HG02623 (cell line): ENCODE results near the gene RBM19.

ENCODE experiments used
- ATAC-seq: cut with Tn5 transposase; IDR thresholded peaks from one replicate; pipeline ENCODE4 v1.9.1; 2021; ENCODE audit warnings: moderate library complexity; ENCODE audit not compliant: unreplicated experiment

The RBM19 gene

GRCh38 chr12:113932381-113933196 is 33.5 kb downstream of the RBM19 start:
- ATAC-seq: no peak

GRCh38 chr12:113931517-113931916 is 34.6 kb downstream of the RBM19 start:
- no peak for ATAC-seq

- no peak for ATAC-seq
These were observed 35.9 kb downstream of the RBM19 start for GRCh38 chr12:113930249-113930648.

GRCh38 chr12:113929312-113929989 is 36.7 kb downstream of the RBM19 start:
- no peak for ATAC-seq

- ATAC-seq: no peak
These were observed 39.3 kb downstream of the RBM19 start for GRCh38 chr12:113926788-113927187.

- ATAC-seq: no peak
These were observed 41.8 kb downstream of the RBM19 start for GRCh38 chr12:113924341-113924740.

- no peak for ATAC-seq
These were observed 42.9 kb downstream of the RBM19 start for GRCh38 chr12:113923251-113923650.

- ATAC-seq: no peak
These were observed 44.7 kb downstream of the RBM19 start for GRCh38 chr12:113921430-113921829.

GRCh38 chr12:113919791-113920190 is 46.3 kb downstream of the RBM19 start:
- no peak for ATAC-seq

- no peak for ATAC-seq
These were observed 47.8 kb downstream of the RBM19 start for GRCh38 chr12:113918306-113918705.

GRCh38 chr12:113917393-113917792 is 48.7 kb downstream of the RBM19 start:
- ATAC-seq: no peak

- no peak for ATAC-seq
These were observed 51.3 kb downstream of the RBM19 start for GRCh38 chr12:113914806-113915205.

- no peak for ATAC-seq
These were observed 51.9 kb downstream of the RBM19 start for GRCh38 chr12:113914176-113914575.

GRCh38 chr12:113912760-113913329 is 53.3 kb downstream of the RBM19 start:
- no peak for ATAC-seq

GRCh38 chr12:113911971-113912759 is 54.0 kb downstream of the RBM19 start:
- ATAC-seq: no peak

- ATAC-seq: no peak
These were observed 55.3 kb downstream of the RBM19 start for GRCh38 chr12:113910751-113911272.

GRCh38 chr12:113909776-113910420 is 56.2 kb downstream of the RBM19 start:
- ATAC-seq: no peak

- no peak for ATAC-seq
These were observed 57.5 kb downstream of the RBM19 start for GRCh38 chr12:113908584-113909100.

GRCh38 chr12:113907446-113908180 is 58.5 kb downstream of the RBM19 start:
- no peak for ATAC-seq
